ENCODE results near the gene GPC6. TPM values are rescaled to one million over a fixed set of nuclear protein-coding genes. Genes with fewer than 3 reads are reported as not detected.

Gene GPC6
- total RNA-seq, 4 donors from 2014 or later = 13.7 to 21.7 (median 16.5) TPM

DNA sequence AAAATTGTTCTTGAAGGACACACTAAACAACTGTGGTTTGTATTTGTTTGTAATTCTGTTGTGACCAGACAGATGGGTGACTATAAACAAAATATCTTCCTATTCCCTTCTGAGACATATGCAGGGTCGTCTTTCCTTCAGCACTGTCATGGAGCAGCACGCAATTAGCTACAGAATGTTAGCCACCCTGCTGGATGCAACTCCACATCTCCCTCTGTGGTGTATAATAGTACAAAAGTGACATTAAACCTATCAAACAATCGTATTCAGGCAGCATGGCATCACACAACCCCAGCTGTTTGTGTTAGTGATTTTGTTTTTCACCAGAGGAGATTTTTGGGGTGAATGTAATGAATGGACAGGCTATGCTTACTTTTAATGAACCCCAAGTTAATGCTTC, 146.2 kb downstream of the GPC6 start:
- 30 to 68% methylated on average over 1 to 3 of the region's 3 CpGs for WGBS, 2 donors (ENCODE audit: low coverage in 1 of 2)
- Histone ChIP-seq H3K27me3 (no peaks in the 10 kb centered on the region), H3K27ac (no peak overlapping the region), H3K4me1 (peaks cover 0 to 11% (median 0%) of the 10 kb centered on the region in 3 donors), H3K9me3 (no peaks in the 10 kb centered on the region), H3K4me3 (no peak overlapping the region), H3K36me3 (no peaks in the 10 kb centered on the region)
- TF ChIP-seq POLR2A (IDR thresholded peaks at IDR 0.05) = no peak
- no peak for TF ChIP-seq EP300 (IDR thresholded peaks at IDR 0.05)
- TF ChIP-seq, protein P1, sequence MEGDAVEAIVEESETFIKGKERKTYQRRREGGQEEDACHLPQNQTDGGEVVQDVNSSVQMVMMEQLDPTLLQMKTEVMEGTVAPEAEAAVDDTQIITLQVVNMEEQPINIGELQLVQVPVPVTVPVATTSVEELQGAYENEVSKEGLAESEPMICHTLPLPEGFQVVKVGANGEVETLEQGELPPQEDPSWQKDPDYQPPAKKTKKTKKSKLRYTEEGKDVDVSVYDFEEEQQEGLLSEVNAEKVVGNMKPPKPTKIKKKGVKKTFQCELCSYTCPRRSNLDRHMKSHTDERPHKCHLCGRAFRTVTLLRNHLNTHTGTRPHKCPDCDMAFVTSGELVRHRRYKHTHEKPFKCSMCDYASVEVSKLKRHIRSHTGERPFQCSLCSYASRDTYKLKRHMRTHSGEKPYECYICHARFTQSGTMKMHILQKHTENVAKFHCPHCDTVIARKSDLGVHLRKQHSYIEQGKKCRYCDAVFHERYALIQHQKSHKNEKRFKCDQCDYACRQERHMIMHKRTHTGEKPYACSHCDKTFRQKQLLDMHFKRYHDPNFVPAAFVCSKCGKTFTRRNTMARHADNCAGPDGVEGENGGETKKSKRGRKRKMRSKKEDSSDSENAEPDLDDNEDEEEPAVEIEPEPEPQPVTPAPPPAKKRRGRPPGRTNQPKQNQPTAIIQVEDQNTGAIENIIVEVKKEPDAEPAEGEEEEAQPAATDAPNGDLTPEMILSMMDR (IDR thresholded peaks at IDR 0.05) = no peak
- TF ChIP-seq POLR2AphosphoS5 (IDR thresholded peaks at IDR 0.05) = no peak
- no peak for ATAC-seq

DNA sequence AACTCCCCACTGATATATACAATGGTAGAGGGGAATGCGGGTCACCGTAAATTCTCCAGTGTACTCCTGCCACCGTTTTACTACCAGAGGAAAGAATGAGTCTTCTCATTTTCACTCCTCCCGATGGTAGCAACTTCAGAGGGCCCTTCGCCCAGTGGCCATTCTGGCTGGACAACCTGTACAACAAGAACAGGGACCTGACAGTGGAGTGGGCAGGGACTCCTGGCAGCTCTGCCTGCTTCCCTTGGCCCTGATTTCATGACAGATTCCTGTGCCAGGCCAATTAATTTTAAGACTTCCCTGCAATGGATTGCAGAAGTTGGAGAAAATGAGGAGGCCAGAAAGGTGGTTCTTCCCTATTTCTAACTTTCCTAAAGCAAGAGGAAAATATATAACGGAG, 148.9 kb downstream of the GPC6 start:
- no peak for ATAC-seq
- TF ChIP-seq, protein P1 (IDR thresholded peaks at IDR 0.05) = no peak
- TF ChIP-seq EP300 (IDR thresholded peaks at IDR 0.05) (no peak), POLR2AphosphoS5 (IDR thresholded peaks at IDR 0.05) (no peak), POLR2A (IDR thresholded peaks at IDR 0.05) (no peak)
- peaks cover 0 to 11% (median 0%) of the 10 kb centered on the region in 3 donors for H3K4me1 ChIP-seq

GRCh38 chr13:93377196-93377595, 150.6 kb downstream of the GPC6 start:
- no peak for TF ChIP-seq POLR2AphosphoS5 (IDR thresholded peaks at IDR 0.05)
- TF ChIP-seq EP300 (IDR thresholded peaks at IDR 0.05) = no peak
- peaks cover 0 to 11% (median 0%) of the 10 kb centered on the region in 3 donors for H3K4me1 ChIP-seq
- 49 to 79% methylated on average over 2 to 5 of the region's 5 CpGs for WGBS, 2 donors (ENCODE audit: low coverage in 1 of 2)
- no peak for ATAC-seq
- H3K4me3 ChIP-seq = no peak overlapping the region
- H3K27me3 ChIP-seq = no peaks in the 10 kb centered on the region
- H3K27ac ChIP-seq = no peak overlapping the region
- no peaks in the 10 kb centered on the region for H3K9me3 ChIP-seq
- H3K36me3 ChIP-seq = no peaks in the 10 kb centered on the region

More for the DNA sequence above, 148.9 kb downstream of the GPC6 start:
- Histone ChIP-seq H3K36me3 (no peaks in the 10 kb centered on the region), H3K27me3 (no peaks in the 10 kb centered on the region), H3K4me3 (no peak overlapping the region), H3K9me3 (no peaks in the 10 kb centered on the region), H3K27ac (no peak overlapping the region)
- WGBS, 2 donors (ENCODE audit: low coverage in 1 of 2) = 50 to 94% methylated on average over 2 to 3 of the region's 6 CpGs

GRCh38 chr13:93378184-93378583, 151.6 kb downstream of the GPC6 start:
- 63 to 78% methylated on average over 2 of the region's 2 CpGs for WGBS, 2 donors (ENCODE audit: low coverage in 1 of 2)
- Histone ChIP-seq H3K27me3 (no peaks in the 10 kb centered on the region), H3K9me3 (no peaks in the 10 kb centered on the region), H3K27ac (no peak overlapping the region), H3K4me1 (peaks cover 0 to 11% (median 0%) of the 10 kb centered on the region in 3 donors), H3K4me3 (no peak overlapping the region), H3K36me3 (no peaks in the 10 kb centered on the region)
- ATAC-seq = no peak
- TF ChIP-seq POLR2A (IDR thresholded peaks at IDR 0.05) = no peak
- TF ChIP-seq, protein P1 (IDR thresholded peaks at IDR 0.05) = no peak
- no peak for TF ChIP-seq POLR2AphosphoS5 (IDR thresholded peaks at IDR 0.05)
- no peak for TF ChIP-seq EP300 (IDR thresholded peaks at IDR 0.05)

GRCh38 chr13:93386116-93386515, 159.5 kb downstream of the GPC6 start:
- Histone ChIP-seq H3K4me1 (no peaks in the 10 kb centered on the region), H3K9me3 (no peaks in the 10 kb centered on the region), H3K27ac (no peak overlapping the region), H3K36me3 (no peaks in the 10 kb centered on the region), H3K27me3 (no peaks in the 10 kb centered on the region), H3K4me3 (no peak overlapping the region)
- 39 to 59% methylated on average over 5 of the region's 5 CpGs for WGBS, 2 donors (ENCODE audit: low coverage in 1 of 2)
- no peak for ATAC-seq
- TF ChIP-seq POLR2AphosphoS5 (IDR thresholded peaks at IDR 0.05) = no peak
- TF ChIP-seq, protein P1 (IDR thresholded peaks at IDR 0.05) = no peak
- no peak for TF ChIP-seq POLR2A (IDR thresholded peaks at IDR 0.05)
- no peak for TF ChIP-seq EP300 (IDR thresholded peaks at IDR 0.05)
